ENCODE results near the gene HHIPL2. TPM values are rescaled to one million over a fixed set of nuclear protein-coding genes. Genes with fewer than 3 reads are reported as not detected.

Gene HHIPL2
- 0.09 TPM in 1 of 2 replicates, not detected in the other for total RNA-seq (ENCODE audit: low replicate concordance)

GRCh38 chr1:222547944-222548671 lies at the start of gene HHIPL2:
HHIPL2 (minus strand) TSS chr1:222548104; CDS start chr1:222548044, 60 bp downstream.
- Histone ChIP-seq H3K9me3 (ENCODE audit: low read depth) (no peaks in the 10 kb centered on the region), H3K27me3 (no peaks in the 10 kb centered on the region), H3K4me1 (peaks cover 18% of the 10 kb centered on the region), H3K4me2 (peak within 1 kb of the TSS; percentile 51), H3K36me3 (no peaks in the 10 kb centered on the region), H3F3A (ENCODE audit: low read depth) (peaks cover 9% of the 10 kb centered on the region), H2AFZ (replicated peaks) (peak within 1 kb of the TSS; percentile 33), H3K79me2 (ENCODE audit: low read depth) (no peaks in the 10 kb centered on the region), H4K20me1 (ENCODE audit: low read depth) (no peaks in the 10 kb centered on the region), H3K9ac (no peak within 1 kb of the TSS), H3K27ac (no peak within 1 kb of the TSS), H3K4me3 (no peak within 1 kb of the TSS)
- Mint-ChIP-seq H3K36me3 (no peaks in the 10 kb centered on the region), H3K4me1 (peaks cover 28% of the 10 kb centered on the region), H3K27me3 (ENCODE audit: insufficient read depth, low read depth) (no peaks in the 10 kb centered on the region), H3K27ac (peak within 1 kb of the TSS; percentile 84), H3K9me3 (no peaks in the 10 kb centered on the region), H3K4me3 (peak within 1 kb of the TSS; percentile 26)
- no peak for TF ChIP-seq EZH2phosphoT487 (IDR thresholded peaks at IDR 0.05)
- TF ChIP-seq CTCF (IDR thresholded peaks at IDR 0.05) = no peak
- TF ChIP-seq EZH2 (IDR thresholded peaks at IDR 0.05) = no peak
- no peak for DNase-seq (ENCODE audit: low spot score)

GRCh38 chr1:222596696-222597095 lies 48.8 kb upstream of the HHIPL2 start:
- Histone ChIP-seq H3K4me3 (no peak overlapping the region), H3K36me3 (no peaks in the 10 kb centered on the region), H2AFZ (replicated peaks) (no peak overlapping the region), H3K9me3 (ENCODE audit: low read depth) (no peaks in the 10 kb centered on the region), H3K27me3 (peaks cover 16% of the 10 kb centered on the region), H3K4me1 (no peaks in the 10 kb centered on the region), H3K9ac (no peak overlapping the region), H3K27ac (no peak overlapping the region), H3F3A (ENCODE audit: low read depth) (no peaks in the 10 kb centered on the region), H4K20me1 (ENCODE audit: low read depth) (no peaks in the 10 kb centered on the region), H3K4me2 (no peak overlapping the region), H3K79me2 (ENCODE audit: low read depth) (no peaks in the 10 kb centered on the region)
- no peak for TF ChIP-seq EZH2phosphoT487 (IDR thresholded peaks at IDR 0.05)
- no peak for TF ChIP-seq EZH2 (IDR thresholded peaks at IDR 0.05)
- no peaks in the 10 kb centered on the region for H3K27me3 Mint-ChIP-seq (ENCODE audit: insufficient read depth, low read depth)
- no peak overlapping the region for H3K4me3 Mint-ChIP-seq
- H3K27ac Mint-ChIP-seq = no peak overlapping the region
- no peak for DNase-seq (ENCODE audit: low spot score)
- no peaks in the 10 kb centered on the region for H3K9me3 Mint-ChIP-seq
- H3K4me1 Mint-ChIP-seq = no peaks in the 10 kb centered on the region
- H3K36me3 Mint-ChIP-seq = no peaks in the 10 kb centered on the region

DNA sequence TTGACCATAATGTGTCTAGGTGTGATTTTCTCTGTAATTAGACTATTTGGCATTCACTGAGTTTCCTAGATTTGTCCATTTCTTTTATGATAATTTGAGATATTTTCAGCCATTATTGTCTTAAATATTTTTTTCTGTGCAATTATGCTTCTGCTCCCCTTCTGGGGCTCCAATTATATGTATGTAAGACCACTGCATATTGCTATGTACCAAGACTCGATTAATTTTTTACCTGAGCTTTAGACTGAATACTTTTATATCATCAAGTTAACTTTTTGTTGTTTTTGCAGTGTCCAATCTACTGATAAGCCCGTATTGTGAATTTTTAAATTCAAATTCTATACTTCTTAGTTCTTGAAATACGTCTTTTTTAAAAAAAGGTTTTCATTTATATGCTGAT lies 46.9 kb upstream of the HHIPL2 start:
- peaks cover 3% of the 10 kb centered on the region for H3K4me1 ChIP-seq
- H3K27me3 Mint-ChIP-seq (ENCODE audit: insufficient read depth, low read depth) = no peaks in the 10 kb centered on the region
- no peak overlapping the region for H3K9ac ChIP-seq
- H3K4me3 Mint-ChIP-seq = no peak overlapping the region
- H3K4me2 ChIP-seq = no peak overlapping the region
- no peak overlapping the region for H3K4me3 ChIP-seq
- TF ChIP-seq CTCF (IDR thresholded peaks at IDR 0.05) (no peak), EZH2 (IDR thresholded peaks at IDR 0.05) (no peak), EZH2phosphoT487 (IDR thresholded peaks at IDR 0.05) (no peak)
- DNase-seq (ENCODE audit: low spot score) = no peak
- no peak overlapping the region for H2AFZ ChIP-seq (replicated peaks)
- H3K27me3 ChIP-seq = peaks cover 20% of the 10 kb centered on the region
- peaks cover 11% of the 10 kb centered on the region for H3K4me1 Mint-ChIP-seq
- no peaks in the 10 kb centered on the region for H3K36me3 Mint-ChIP-seq
- H3F3A ChIP-seq (ENCODE audit: low read depth) = no peaks in the 10 kb centered on the region
- no peak overlapping the region for H3K27ac ChIP-seq
- H3K36me3 ChIP-seq = no peaks in the 10 kb centered on the region
- no peaks in the 10 kb centered on the region for H4K20me1 ChIP-seq (ENCODE audit: low read depth)
- H3K9me3 Mint-ChIP-seq = no peaks in the 10 kb centered on the region
- H3K27ac Mint-ChIP-seq = no peak overlapping the region
- H3K9me3 ChIP-seq (ENCODE audit: low read depth) = no peaks in the 10 kb centered on the region
- no peaks in the 10 kb centered on the region for H3K79me2 ChIP-seq (ENCODE audit: low read depth)

DNA sequence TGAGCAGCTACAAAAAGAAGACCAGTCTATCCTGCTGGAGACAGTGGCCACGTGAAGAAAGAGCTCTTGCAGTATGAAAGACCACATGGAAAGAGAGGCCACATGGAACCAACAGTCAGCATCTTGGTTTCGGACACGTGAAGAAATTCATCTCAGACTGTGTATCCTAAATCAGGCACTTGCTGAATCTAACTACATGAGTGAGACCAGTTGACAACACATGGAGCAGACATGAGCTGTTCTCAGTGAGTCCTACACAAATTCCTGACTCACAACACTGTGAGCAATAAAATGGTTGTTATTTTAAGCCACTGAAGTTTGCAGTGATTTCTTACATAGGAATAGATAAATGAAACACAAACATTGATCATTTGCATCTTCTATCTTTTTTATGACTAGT lies 44.3 kb upstream of the HHIPL2 start:
- TF ChIP-seq EZH2 (IDR thresholded peaks at IDR 0.05) (no peak), CTCF (IDR thresholded peaks at IDR 0.05) (no peak), EZH2phosphoT487 (IDR thresholded peaks at IDR 0.05) (no peak)
- no peaks in the 10 kb centered on the region for H3K27me3 Mint-ChIP-seq (ENCODE audit: insufficient read depth, low read depth)
- H3F3A ChIP-seq (ENCODE audit: low read depth) = peaks cover 5% of the 10 kb centered on the region
- peaks cover 3% of the 10 kb centered on the region for H3K36me3 Mint-ChIP-seq
- no peaks in the 10 kb centered on the region for H4K20me1 ChIP-seq (ENCODE audit: low read depth)
- peaks cover 26% of the 10 kb centered on the region for H3K4me1 Mint-ChIP-seq
- peaks cover 4% of the 10 kb centered on the region for H3K36me3 ChIP-seq
- H3K27ac Mint-ChIP-seq = no peak overlapping the region
- no peak overlapping the region for H2AFZ ChIP-seq (replicated peaks)
- no peak overlapping the region for H3K4me3 Mint-ChIP-seq
- H3K9me3 ChIP-seq (ENCODE audit: low read depth) = no peaks in the 10 kb centered on the region
- H3K4me3 ChIP-seq = no peak overlapping the region
- H3K27ac ChIP-seq = no peak overlapping the region
- no peak overlapping the region for H3K9ac ChIP-seq
- H3K4me1 ChIP-seq = peaks cover 10% of the 10 kb centered on the region
- peaks cover 4% of the 10 kb centered on the region for H3K27me3 ChIP-seq
- H3K79me2 ChIP-seq (ENCODE audit: low read depth) = peaks cover 25% of the 10 kb centered on the region
- no peak overlapping the region for H3K4me2 ChIP-seq
- H3K9me3 Mint-ChIP-seq = no peaks in the 10 kb centered on the region
- no peak for DNase-seq (ENCODE audit: low spot score)

Data from neural progenitor cell (in vitro differentiated cells).